GM18873 (cell line): ENCODE measurements around the gene AGAP5.
"Not testable (repeated sequence)": the region's sequence is repeated elsewhere in the genome, so short reads cannot be mapped to it uniquely, and the experiment has no call there.

ENCODE experiments used
- ATAC-seq: cut with Tn5 transposase; IDR thresholded peaks from one replicate; pipeline ENCODE4 v1.9.1; 2021; ENCODE audit warnings: mild to moderate bottlenecking, moderate library complexity, moderate number of reproducible peaks; ENCODE audit not compliant: unreplicated experiment, low FRiP score

Gene AGAP5

DNA sequence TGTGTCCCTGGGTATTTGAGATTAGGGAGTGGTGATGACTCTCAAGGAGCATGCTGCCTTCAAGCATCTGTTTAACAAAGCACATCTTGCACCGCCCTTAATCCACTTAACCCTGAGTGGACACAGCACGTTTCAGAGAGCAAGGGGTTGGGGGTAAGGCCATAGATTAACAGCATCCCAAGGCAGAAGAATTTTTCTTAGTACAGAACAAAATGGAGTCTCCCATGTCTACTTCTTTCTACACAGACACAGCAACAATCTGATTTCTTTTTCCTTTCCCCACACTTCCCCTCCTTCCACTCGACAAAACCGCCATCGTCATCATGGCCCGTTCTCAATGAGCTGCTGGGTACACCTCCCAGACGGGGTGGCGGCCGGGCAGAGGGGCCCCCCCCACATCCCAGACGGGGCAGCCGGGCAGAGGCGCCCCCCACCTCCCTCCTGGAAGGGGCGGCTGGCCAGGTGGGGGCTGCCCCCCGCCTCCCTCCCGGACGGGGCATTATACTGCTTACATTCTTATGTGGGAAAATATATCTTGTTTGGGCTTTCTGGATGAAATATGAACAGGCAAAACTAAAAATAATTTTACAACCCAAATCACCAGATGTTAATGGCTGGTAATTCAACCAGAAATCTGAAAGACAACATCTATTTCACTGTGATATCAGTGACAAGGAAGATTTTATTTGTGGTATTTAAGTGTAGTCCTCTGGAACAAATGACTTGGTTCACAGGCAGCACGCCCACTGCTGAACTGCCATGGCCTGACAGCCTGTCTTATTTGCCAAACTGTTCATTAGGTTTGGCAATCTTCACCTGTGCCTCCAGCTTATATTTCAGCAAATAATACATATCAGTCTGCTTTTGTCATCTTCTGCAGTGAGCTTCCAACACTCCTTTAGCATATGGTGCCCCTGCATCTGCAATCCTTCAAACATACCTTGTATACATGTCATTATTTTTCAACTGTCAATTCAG is 17.6 kb upstream of the AGAP5 start:
- not testable (repeated sequence) for ATAC-seq

DNA sequence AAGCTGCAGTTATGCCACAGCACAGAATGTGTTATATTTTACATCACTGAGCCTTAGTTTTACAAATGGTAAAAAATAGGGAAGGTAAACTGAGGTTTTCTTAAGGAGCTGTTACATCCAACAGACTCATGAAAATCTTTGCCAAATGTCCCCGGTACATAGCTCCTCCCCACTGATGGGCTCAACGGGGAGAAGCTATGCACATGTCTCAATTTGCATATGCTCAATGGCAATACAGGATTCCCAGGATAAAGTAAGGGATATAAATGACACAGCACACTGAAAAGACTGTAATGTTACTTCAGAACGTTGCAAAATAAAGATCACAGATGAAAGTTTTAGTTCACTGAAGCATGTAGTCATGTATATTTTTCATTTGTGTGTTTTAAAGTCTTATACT is 16.6 kb upstream of the AGAP5 start:
- ATAC-seq: not testable (repeated sequence)

DNA sequence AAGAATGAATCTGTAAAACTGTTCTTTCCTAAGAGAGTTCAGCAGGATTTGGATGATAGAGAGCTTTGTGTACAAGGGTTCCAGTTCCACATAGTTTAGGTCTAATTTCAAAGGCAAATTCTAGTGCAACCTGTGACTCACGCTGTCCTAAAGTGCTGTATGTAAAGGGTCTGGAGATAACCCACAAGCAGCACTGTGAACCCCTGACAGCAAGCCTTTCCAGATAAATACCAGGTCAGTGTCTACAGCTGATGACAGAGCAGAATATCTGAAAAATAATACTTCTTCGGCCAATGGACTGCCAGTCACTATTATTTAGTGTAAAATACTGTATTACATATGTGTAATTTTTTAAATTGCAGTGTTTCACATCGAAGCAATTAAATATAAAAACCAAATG is 16.0 kb upstream of the AGAP5 start:
- ATAC-seq: not testable (repeated sequence)

DNA sequence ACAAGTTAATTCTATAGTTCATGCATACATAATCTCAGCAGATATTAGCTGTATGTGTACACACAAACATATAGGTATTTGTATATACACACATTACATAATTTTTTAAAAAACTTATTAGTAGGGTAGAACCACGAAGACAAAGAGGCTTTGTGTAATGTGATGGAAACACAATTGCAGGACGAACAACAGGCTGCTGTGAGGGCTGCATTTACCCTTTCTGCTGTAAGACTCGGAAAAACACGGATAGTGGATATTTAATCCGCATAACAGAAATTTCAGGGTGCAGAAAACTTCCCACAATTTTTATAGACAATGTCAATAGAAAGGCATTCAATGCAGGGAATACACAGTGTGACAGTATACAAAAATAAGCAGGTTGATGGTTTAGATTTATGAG is 13.8 kb upstream of the AGAP5 start:
- ATAC-seq: not testable (repeated sequence)

DNA sequence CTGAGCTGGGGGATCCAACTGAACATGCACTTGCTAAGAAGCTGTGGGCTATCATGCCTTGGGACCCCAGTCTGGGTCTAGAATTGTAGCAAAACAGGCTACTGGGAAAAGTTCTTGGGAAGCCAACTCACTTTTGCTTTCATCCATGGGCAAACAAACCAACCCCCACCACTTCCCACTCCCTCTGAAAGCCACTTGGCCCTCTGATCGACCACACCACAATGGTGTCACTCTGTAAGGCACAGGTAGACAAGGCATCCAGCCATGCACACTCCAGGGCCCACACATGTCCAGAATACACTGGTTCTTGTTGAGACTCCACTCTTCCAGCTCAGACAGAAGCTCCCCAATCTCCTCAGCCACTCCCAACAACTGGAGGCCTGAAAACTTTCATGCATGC is 10.2 kb upstream of the AGAP5 start:
- ATAC-seq: not testable (repeated sequence)

DNA sequence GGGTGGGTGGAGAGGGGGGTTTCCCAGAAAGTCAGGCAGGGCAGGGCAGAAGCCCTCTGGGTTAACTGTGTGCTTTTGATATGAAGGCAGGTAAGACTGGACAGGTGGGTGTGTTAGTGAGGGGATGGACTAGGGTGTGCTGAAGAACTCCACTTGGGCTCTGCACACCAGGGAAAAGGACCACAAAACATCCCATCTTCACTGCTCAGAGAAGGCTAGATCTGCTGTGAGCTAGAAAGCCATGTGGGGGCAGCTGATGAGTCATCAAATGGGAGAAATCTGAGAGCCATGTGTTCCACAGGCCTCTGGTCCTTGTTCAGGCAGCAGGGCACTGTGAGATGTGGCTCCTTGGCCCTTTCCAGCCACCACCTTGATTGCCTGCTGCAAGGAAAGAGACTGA is 9.7 kb upstream of the AGAP5 start:
- ATAC-seq: not testable (repeated sequence)

DNA sequence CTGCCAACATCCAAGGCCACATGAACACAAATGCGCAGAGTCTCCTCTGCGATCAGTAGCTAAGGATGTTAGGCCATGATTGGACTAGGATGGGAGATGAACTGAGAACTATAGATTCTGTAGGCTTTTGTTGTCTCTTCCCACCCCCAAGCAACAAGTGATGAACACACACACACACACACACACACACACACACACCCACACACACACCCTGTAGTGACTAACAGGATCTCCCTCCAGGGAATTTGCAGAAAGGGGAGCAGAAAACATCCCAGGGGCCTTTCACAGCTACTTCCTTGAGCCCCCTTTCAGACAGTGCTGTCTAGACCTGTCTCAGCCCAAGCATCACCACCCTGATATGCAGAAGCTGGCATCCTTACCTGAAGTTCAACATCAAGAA is 8.6 kb upstream of the AGAP5 start:
- ATAC-seq: not testable (repeated sequence)

DNA sequence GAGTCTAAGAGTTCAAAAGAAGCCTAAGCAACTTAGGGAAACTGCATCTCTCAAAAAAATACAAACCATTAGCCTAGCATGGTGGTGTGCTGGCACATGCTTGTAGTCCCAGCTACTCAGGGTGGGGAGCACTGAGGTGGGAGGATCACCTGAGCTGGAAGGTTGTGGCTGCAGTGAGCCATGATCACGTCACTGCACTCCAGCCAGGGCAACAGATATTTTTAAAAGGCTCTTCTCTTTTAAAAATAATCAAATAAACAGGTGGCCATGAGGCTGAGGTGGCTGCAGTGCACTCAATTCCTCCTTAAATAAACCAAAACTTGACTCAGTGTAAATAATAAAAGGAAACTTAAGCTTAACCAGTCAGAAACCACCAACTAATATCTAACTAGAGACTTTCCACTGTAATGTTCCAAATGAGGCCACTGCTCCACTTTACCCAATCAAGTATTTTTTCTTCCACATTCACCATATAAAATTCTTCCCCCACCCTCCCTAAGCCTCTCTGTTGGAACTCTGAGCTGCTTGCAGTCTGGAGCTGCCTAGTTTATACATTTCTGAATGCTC is 7.7 kb upstream of the AGAP5 start:
- ATAC-seq: not testable (repeated sequence)

DNA sequence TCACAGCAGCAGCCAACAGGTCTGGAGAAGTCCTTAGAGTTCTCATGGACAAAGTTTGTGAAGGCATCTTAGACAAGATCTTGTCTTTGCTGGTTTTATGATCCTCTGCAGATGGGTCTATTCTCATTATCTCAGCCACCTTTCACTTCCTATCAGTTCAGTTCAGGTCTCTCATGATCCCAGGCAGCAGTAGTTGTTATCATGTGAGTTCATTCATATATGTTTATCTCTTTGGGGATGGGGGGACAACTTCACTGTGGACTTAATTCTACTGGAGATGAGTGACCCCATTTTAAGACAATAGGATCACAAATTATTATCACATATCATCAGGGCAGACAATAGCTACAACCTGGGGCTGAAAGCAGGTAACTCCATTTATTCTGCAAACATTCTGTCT is 6.0 kb upstream of the AGAP5 start:
- not testable (repeated sequence) for ATAC-seq

DNA sequence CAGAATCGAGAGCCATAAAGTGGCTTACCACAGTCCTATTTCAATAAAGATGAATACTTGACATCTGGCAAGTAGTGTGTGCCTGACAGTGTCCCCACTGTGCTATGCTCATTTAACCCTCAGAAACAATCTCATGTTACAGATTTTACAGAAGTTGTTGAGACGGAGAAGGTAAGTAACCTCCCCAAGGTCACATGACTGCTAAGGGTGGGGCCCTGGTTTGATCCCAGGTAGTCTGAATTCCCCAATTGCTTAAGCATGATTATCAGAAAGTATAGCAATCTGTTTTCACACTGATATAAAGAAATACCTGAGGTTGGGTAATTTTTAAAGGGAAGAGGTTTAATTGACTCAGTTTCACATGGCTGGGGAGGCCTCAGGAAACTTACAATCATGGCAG is 910 bp upstream of the AGAP5 start:
- ATAC-seq: not testable (repeated sequence)

DNA sequence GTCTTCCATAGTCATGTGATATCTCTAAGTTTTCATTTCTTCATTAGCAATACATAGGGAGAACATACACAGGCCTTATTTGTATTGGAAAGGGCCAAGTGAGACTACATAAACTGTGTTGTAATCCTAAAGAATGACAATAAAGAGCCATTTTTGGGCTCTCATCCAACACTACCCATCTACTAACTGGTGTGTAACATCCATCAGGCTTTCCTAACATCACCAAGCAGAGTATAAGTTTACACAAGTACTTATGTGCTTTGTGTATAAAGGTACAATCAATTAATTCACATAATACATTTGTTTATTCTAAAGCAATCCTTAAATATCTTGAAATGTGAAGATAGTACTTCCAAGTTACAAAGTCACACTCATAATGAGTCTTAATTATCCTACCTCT is 2.6 kb downstream of the AGAP5 start:
- not testable (repeated sequence) for ATAC-seq

DNA sequence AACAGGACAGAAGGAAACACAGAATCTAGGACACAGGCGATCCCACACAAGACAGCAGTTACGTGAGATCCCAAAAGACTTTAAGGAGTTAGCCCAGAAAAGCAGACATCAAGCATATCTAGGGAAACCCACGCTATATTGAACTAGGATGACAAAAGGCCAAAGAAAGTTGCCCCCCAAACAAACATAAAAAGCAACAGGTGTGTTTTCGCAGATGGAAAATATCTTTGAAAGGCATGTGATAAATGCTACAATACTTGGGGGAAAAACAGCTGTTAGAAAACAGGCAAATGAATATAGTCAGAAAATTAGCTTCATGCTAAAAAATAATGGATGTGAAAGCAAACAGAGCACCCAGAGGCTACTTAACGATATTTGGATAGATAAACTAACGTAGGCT is 7.2 kb downstream of the AGAP5 start:
- ATAC-seq: not testable (repeated sequence)

DNA sequence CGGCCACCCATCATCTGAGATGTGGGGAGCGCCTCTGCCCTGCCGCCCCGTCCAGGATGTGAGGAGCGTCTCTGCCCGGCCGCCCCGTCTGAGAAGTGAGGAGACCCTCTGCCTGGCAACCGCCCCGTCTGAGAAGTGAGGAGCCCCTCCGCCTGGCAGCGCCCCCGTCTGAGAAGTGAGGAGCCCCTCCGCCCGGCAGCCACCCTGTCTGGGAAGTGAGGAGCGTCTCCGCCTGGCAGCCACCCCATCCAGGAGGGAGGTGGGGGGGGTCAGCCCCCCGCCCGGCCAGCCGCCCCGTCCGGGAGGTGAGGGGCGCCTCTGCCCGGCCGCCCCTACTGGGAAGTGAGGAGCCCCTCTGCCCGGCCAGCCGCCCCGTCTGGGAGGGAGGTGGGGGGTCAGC is 8.3 kb downstream of the AGAP5 start:
- not testable (repeated sequence) for ATAC-seq

DNA sequence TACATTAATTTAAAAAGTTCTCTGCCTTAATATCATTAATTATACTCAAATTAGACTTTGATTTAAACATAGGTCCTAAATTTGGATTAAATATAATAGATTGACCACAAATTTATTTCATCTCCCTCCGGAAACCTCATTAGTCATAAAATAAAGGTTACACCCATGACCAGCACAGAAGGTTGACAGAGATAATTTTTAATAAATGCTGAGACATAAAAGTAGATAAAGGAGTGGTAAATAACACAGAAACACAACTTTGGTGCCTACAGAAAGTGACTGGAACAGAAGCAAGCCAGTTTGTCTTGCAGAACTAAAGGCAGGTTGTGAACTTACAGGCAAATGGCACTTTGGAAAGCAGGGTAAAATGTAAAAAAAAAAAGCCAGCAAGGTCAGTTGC is 10.3 kb downstream of the AGAP5 start:
- not testable (repeated sequence) for ATAC-seq

DNA sequence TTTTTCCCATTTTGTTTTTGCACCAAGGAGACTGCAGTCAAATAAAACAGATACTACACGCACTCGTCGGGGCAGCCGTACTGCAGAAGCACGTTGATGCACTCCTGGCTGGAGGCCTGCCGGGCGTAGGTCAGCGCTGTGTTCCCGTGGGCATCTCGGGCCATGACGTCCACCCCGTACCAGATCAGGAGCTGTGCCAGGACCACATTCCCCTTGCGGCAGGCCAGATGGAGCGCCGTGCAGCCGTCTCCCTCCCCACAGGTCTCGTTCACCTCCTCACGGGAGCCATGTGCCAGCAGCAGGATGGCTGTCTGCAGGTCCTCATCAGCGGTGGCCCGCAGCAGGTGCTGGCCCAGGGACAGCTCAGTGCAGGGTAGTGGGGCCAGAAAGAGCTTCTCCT is 23.4 kb downstream of the AGAP5 start:
- ATAC-seq: not testable (repeated sequence)

DNA sequence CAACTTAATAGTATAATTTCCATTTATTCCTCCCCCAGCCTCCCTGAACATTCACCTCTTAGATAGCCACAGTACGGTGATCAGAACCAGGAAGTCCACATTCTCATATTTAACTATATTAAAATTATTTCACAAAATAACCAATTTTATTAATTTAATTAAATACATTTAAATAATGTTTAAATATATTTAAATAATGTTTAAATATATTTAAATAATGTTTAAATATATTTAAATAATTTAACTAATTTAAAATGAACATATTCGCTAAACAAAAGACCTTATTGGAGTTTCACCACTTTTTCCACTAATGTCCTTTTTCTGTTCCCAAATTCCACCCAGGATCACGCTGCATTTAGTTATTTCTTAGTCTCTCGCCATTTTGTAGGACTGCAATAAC is 29.5 kb downstream of the AGAP5 start:
- ATAC-seq: not testable (repeated sequence)

DNA sequence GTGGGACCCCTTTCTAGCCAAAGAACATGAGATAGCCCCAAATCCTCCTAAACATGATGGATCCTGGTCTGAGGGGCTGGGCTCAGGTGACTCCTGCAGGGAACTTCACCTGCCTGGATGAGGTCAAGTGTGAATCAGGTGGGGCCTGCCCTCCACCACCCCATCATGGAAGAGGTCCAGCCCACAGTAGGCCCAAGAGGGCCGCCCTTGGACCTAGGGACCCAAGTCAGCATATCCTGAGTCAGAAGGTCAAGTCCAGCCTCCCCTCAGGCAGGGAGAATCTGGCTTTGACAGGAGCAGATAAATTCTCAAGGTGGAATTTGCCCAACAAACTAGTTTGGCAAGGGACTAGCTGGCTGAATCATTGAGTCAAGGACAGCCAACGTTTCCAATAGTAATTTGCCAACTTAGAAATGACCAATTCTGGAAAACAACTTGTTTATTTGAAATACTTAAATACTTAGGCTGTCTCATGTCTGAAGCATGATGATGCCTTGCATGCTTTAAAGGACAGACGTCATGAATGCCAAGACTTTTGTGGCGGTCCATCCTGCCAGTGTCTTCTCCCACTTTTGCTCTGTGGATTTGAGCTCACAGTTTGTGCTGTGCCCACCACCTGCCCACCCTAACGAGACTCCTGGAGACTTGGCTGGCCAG is 31.6 kb downstream of the AGAP5 start:
- not testable (repeated sequence) for ATAC-seq

DNA sequence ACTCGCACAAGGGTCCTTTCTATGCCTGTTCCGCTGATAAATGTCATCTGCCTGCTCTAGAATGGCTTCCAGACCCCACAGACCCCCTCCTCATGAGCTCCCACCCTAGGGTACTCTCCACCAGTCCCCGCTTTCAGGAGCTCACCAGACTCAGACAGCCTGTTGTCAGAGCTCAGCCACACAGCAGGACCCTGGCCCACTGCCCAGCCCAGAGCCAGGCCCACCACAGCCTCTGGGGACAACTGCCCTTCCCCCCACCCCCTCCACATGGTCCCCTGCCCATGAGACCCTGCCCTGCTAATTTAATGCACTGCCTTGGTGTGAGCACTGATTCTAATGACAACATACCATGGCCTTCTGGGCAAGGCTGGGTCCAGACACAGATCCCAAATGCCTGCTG is 32.3 kb downstream of the AGAP5 start:
- ATAC-seq: not testable (repeated sequence)

DNA sequence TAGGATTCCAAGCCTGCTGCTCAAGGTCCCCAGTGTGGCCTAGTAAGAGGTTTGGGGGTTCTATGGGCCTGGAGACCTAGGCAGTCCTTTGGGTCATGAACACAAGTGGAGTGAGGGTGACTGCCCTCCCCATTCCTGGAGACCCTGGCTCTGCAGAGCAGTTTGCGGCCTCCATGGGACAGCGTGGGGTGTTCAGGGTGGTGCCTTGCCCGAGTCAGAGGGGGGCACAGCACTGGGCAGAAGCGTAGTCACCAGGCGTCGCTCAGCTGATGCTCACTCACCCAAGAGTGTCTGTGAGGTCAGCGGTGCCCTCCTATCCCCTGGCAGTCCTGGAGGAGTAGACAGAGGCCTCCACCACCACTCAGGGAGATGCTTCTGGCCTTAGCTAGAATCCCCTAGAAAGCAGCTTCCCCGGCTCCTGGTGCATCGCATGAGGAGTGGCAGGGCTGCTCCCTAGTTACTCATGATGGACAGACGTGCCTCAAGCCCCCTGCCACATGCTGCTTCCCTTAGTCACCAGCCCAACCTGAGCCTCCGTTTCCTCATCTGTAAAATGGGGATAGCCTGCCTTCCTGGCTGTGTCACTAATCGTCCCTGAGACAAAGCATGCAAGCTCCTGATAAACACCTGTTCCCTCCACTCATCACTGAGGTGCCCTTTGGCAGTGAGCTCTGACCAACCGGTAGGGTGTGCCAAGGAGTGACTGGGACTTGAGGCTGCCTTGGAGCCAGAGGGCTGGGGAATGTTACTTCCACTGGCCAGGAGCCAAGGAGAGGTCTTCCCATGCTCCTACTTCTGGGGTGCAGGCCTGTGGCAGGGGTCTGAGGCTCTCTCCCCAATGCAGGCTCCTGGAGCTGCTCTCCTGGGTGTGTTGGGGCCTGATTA is 33.5 kb downstream of the AGAP5 start:
- ATAC-seq: not testable (repeated sequence)

DNA sequence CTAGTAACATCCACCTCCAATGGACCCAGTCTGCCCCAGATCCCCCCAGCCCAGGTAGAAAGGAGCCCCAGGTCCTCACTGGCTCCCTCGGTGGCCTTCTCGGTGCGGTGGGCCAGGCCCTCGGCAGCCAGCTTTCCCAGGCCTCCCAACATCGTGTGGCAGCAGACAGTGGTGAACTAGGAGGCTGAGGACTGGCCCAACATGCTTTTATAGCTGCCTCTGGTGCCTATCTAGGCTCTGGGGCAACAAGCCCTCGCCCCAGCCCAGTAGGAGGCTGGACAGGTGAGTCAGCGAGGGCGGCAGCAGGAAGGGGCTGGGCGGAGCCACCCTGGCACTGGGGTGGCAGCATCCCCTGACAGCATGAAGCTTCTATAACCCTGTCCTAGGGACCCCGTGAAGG is 34.3 kb downstream of the AGAP5 start:
- ATAC-seq: not testable (repeated sequence)
